HG03521 (cell line): ENCODE data around the gene ZMIZ1.

Experiments used
- ATAC-seq: cut with Tn5 transposase; IDR thresholded peaks from one replicate; pipeline ENCODE4 v1.9.1; 2021; ENCODE audit warnings: mild to moderate bottlenecking, moderate library complexity; ENCODE audit not compliant: unreplicated experiment

Gene ZMIZ1

DNA sequence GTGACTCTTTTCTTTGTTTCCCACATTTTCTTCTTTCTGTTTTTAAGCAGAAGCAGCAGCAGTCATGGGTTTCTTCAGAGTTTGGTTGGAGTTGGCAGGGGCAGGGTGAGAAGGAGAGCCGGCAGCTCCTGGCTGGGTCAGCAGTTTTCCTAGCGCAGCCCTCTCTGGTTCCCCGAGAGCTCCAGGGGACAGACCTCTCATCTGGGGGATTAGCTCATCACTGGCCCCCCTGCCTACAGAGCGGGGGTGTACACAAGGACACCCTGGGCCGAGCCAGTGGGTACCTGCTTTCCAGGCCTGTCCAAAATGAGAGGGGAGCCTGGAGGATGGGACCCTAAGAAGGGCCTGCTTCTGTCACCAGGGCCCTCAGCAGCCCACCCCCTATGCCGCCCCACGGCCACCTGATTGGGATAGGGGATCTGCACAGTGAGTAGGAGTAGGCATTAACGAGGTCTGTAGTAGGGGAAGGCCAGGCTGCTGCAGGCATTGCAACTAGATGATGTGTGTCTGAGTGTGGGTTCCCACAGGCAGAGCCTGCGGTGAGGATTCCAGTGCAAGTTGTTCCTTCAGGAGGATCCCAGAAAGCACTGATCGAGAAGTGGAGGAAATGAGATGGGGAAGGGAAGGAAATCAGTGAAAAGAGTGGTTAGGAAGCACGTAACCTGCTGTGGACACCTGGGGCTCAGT is 155.6 kb downstream of the ZMIZ1 start:
- ATAC-seq: no peak

DNA sequence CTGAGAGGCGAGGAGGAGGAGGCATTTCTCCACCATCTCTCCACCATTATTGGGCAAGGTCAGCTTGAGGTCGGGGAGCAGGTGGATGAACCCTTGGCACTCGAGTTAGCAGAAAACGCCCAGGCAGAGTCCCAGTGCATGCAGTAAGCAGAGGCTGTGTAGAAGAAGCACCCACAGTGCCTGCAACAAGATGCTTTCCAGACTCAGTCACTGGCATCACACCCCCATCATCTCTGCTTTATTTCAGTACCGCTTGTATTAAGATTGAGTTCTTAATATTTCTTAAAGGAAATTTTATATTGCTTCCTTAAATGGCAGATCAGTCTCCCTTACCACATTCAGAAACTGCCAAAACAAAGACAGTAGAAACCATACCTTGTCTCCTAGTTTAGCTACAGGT is 156.2 kb downstream of the ZMIZ1 start:
- no peak for ATAC-seq

DNA sequence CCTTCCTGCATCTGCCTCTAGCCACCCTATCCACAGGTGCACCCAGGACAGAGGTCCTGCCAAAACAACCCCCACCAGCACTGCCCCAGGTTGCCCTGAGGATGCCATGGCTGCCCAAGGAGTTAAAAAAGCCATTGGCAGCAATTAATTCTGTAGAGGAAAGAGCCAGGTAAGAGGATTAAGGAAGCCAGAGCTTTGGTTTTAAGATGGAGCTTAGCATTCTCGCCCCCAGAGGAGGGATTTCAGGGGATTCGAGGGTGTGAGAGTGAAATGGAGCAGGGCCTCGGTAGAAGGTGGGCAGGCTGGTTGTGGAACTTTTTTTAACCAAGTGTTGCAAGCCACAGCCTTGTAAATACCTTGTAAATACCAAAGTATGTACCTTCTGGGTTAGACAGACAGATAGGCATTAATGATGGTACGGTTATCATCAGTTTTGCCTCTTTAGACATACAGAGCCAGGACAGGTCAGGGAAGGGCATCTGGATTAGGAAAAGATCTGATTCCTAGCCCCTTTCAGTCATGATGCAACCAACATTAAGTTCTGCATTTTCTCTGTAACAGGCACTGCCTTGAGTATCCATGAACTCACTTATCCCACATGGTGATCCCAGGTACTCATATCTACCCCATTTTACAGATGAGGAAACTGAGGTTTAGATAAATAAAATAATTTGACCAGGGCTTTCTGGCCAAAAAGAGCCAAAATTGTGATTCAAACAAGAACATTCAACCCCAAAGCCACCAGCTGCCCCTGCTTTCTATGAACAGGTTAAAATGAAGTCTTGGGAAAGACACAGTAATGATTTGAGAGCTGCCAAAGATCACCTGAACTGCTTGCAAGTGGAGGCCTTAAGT is 157.9 kb downstream of the ZMIZ1 start:
- ATAC-seq: no peak

GRCh38 chr10:79229071-79229541 is 160.3 kb downstream of the ZMIZ1 start:
- ATAC-seq: no peak

DNA sequence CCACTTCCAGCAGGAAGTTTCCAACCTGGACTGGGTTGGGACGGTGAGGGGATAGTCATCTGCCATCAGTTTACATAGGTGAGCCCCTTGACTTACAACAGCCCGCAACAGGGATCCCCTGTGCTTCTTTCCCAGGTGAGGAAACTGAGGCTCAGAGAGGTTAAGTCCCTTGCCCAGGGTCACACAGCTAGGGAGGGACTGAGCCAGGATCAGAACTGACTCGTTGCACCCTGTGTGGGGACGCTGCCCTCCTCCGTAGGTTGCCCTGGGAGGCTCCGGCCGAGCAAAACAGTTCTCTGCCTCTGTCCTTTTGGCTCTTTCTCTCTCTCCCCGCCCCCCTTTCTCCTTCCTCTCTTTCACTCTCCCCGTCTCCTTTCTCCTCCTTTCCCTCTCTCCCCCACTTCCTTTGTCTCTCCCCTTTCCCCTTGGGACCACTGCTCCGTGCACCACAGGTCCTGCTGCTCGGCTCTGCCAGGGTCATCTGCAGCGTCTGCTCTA is 161.1 kb downstream of the ZMIZ1 start:
- ATAC-seq: no peak

GRCh38 chr10:79230328-79230830 is 161.6 kb downstream of the ZMIZ1 start:
- ATAC-seq: no peak

DNA sequence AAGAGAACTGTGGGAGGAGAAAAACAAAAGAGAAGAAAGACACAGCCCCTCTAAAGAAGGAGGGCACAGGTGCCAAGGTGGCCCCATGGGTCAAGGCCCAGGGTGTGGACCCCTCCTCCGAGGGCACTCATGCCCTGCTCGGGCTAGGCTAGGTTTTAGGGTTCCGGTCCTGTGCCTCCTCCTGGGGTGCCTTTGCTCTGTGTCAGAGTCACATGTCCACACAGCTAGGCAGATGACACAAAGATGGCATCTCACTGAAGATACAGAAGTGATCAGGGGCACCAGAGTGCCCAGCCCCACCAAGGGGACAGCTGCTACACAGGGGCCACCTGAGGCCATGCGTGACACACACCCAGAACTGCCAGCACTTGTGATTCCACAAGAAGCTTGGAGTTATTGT is 162.1 kb downstream of the ZMIZ1 start:
- ATAC-seq: no peak

- no peak for ATAC-seq
Measured at GRCh38 chr10:79231908-79232307, 163.1 kb downstream of the ZMIZ1 start.

DNA sequence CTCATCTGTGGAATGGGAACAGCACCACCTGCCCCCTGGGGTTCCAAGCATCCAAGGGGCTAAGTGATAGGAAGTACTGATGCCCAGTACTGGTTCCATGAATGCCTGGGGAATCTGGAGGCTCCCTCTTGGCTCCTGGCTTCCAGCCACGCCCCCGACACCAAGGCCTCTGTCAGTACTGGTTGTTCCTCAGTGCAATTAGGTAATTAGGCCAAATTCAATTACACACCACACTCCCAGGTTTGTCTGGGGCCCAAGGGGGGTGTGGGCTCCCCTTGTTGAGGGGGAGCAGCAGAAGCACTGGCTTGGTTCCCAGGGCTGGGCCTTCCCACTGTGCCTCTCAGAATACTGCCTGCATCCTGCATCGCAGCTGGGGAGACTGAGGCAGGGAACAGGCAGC is 164.1 kb downstream of the ZMIZ1 start:
- no peak for ATAC-seq

- ATAC-seq: no peak
Measured at GRCh38 chr10:79234391-79235315, 165.9 kb downstream of the ZMIZ1 start.

DNA sequence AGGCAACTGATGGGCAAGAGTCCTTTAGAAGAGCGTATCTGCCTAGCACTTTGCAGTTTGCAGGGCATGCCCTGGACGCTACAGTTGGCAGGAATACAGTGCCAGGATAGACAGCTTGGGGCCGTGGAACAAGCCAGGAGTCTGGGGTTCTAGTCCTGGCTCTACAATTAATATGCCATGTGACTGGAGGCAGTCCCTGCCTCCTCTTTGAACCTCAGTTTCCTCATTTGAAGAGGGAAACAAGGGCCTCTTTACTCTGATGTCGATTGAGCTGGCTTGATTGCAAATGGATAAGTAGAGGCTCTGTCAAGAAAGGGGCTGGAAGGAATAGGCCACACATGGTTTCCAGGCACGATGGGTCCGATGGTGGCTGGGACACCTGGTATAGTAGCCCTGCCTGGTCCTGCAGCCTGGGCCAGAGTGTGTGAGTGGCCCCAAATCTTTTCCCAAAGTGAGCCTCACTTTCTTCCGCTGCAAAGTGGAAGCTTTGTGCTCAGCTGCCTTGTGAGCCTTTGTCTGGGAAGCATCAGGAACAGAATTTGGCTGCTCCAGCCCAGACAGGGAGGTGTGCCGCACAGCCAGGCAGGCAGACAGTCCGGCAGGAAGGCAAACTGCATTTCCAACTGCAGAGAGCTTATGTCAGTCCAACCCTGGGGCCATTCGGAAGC is 167.1 kb downstream of the ZMIZ1 start:
- ATAC-seq: no peak

- no peak for ATAC-seq
Measured at GRCh38 chr10:79236433-79236765, 167.6 kb downstream of the ZMIZ1 start.

GRCh38 chr10:79237454-79238157 is 168.8 kb downstream of the ZMIZ1 start:
- no peak for ATAC-seq

GRCh38 chr10:79238158-79238520 is 169.4 kb downstream of the ZMIZ1 start:
- ATAC-seq: no peak

DNA sequence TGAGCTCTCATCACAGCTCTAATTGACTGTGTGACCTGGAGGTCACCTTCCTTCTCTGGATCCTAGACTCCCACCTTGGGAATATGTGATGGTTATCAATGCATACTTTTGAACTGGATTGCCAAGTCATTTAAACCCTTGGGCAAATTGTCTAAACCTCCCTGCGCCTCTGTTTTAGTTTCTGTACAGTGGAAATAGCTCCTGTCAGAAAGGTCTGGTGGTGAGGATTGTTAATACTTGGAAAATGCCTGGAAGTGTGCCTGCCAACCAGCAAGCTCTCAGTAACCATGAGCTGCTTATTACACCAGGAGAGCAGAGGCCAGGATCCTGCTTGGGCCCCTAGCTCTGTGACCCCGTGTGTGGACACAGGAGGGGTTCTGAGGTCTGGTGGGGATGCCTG is 169.8 kb downstream of the ZMIZ1 start:
- no peak for ATAC-seq

- no peak for ATAC-seq
Measured at GRCh38 chr10:79239275-79239779, 170.6 kb downstream of the ZMIZ1 start.

DNA sequence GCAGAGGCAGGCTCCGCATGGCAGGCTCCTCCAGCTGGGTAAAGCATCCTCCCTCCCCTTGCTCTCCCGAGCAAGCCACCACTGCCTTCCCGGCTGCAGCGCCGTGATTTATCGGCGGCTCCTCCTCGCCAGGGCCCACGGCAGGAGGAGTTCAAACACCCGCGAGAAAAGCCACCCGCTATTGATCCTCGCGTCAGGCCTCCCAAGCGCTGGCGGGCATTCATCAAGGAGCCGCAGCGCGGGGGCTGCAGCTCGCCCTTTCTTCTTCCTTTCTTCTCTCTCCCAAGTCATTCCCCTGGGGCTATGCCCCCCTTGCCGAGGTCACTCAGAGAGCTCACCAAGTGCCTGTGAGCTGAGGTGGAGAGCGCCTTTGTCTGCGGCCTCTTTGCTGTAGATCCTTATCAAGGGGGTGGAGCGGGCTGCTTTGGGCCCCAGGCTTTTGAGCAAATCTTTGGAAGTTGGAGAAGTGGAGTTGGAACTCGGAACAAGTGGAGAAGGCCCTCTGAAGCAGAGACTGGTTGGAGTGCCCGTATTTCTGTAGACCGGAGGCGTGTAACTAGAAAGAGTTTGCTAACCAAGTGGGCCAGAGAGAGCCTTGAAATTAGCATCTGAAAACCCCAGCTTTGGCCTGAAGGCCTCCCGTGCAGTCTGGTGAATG is 171.3 kb downstream of the ZMIZ1 start:
- no peak for ATAC-seq

GRCh38 chr10:79241629-79241989 is 172.8 kb downstream of the ZMIZ1 start:
- ATAC-seq: no peak

DNA sequence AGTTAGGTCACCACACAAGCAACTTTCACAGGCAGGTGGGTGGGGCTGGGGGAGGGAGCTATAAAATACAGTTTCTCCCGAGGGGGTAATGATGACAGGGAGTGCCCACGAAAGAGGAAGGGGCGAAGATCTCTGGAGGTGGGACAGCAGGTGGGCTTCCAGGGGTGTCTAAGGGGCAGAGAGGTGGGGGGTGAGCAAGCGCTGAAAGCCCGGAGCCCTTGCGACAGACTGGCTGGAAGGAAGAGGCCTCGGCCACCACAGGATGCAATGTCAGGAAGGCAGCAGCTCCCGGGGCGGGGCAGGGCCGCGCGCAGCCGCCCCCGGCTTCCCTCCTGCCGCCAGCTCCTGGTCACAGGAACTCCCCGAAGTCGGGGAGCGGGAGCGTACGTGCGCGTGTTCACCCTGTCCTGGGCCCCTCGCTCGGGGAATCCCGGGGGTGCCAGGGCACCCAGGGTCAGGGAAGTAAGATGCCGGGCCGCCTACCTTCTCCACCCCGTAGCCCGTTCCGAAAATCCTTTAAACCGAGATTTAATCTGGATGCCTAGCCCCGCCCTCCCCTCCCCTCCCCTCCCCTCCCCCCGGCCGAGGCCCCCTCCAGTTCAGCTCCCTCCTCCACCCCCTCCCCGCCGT is 173.3 kb downstream of the ZMIZ1 start:
- no peak for ATAC-seq
